Measurements from ENCODE around the gene L3MBTL4. TPM values are rescaled to one million over a fixed set of nuclear protein-coding genes. Genes with fewer than 3 reads are reported as not detected.

The L3MBTL4 gene
- total RNA-seq, 2 experiments from 2014 or later, result 0.13 to 0.17 TPM

- POLR2A ChIA-PET, result no interaction called here
- CTCF ChIA-PET, result no interaction called here
These were observed 404.4 kb downstream of the L3MBTL4 start for GRCh38 chr18:6010284-6010683.

DNA sequence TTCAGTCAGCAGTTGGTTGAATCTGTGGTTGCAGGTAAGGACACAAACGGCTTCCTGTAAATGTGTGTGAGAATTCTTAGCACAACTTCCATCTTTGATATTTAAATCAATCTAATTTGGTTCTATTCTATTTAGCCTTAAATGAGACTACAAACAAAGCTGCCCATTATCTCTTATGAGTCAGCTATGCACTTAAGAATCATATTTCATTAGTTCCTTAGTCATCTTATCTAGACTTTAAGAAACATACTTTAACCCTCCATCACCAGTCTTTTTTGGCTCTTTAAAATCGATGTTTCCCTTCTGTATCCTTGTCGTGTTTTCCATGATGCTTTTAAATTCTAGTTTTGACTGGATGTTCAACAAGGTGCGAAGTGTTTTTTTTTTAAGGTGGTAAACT, 405.0 kb downstream of the L3MBTL4 start:
- POLR2A ChIA-PET, result no interaction called here
- CTCF ChIA-PET, result no interaction called here

- POLR2A ChIA-PET, result no interaction called here
- CTCF ChIA-PET, result no interaction called here
These were observed 410.0 kb downstream of the L3MBTL4 start for GRCh38 chr18:6004683-6005082.

GRCh38 chr18:6004119-6004518, 410.6 kb downstream of the L3MBTL4 start:
- ChIA-PET CTCF (no interaction called here), POLR2A (no interaction called here)

DNA sequence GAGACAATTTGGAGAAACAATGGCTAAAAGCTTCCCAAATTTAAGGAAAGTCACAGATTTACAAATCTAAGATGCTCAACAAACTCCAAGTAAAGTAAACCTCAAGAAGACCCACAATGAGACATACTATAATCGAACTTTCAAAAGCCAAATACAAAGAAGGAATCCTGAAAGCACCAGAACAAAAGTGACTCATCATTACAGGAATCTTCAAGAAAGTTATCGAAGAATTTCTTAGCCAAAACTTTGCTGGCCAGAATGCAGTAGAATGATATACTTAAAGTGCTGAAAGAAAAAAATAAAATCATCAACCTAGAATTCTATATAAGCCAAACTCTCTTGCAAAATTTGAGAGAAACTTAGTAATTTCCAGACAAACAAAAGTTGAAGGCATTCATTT, 412.8 kb downstream of the L3MBTL4 start:
- CTCF ChIA-PET, result no interaction called here
- POLR2A ChIA-PET, result no interaction called here

DNA sequence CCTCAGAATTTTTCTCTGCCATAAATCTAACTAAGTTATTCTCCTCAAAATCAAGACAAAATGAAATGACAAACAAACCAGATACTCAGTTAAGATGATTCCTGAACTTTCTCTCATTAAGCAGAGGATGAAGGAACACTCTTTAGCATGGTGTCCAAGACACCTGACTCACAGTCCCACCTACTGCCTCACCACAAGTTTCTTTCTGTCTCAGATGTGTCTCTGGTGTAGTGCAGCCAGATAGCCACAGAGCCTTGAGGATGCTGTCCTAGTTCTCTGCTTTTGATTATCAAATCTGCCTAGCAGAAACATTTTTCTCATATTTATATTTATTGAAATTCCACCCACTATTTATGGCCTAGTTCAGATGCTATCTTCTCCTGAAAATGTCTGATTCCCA, 415.8 kb downstream of the L3MBTL4 start:
- POLR2A ChIA-PET, result no interaction called here
- CTCF ChIA-PET, result no interaction called here

GRCh38 chr18:5998166-5998881, 416.4 kb downstream of the L3MBTL4 start:
- ChIA-PET POLR2A (no interaction called here), CTCF (no interaction called here)

GRCh38 chr18:5997361-5997760, 417.4 kb downstream of the L3MBTL4 start:
- ChIA-PET POLR2A (no interaction called here), CTCF (no interaction called here)

- ChIA-PET CTCF (no interaction called here), POLR2A (no interaction called here)
These were observed 419.1 kb downstream of the L3MBTL4 start for GRCh38 chr18:5995626-5996025.

- POLR2A ChIA-PET, result no interaction called here
- CTCF ChIA-PET, result no interaction called here
These were observed 420.8 kb downstream of the L3MBTL4 start for GRCh38 chr18:5993938-5994337.

DNA sequence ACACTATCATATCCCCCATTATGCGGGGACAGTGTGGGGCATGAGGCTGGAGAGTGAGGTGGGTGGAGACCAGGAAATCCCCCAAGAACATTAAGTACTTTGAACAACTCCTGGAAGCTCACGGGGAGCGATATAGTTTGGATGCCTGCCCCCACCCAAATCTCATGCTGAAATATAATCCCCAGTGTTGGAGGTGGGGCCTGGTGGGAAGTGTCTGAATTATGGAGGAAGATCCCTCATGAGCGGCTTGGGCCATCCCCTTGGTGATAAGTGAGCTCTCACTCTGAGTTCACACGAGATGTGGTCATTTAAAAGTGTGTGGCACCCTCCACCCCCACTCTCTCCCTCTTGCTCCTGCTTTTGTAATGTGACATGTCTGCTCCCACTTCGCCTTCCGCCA, 422.3 kb downstream of the L3MBTL4 start:
- CTCF ChIA-PET, result no interaction called here

GRCh38 chr18:5987249-5987648, 427.5 kb downstream of the L3MBTL4 start:
- ChIA-PET POLR2A (no interaction called here), CTCF (no interaction called here)

More for the DNA sequence above, 422.3 kb downstream of the L3MBTL4 start:
- POLR2A ChIA-PET, result no interaction called here

DNA sequence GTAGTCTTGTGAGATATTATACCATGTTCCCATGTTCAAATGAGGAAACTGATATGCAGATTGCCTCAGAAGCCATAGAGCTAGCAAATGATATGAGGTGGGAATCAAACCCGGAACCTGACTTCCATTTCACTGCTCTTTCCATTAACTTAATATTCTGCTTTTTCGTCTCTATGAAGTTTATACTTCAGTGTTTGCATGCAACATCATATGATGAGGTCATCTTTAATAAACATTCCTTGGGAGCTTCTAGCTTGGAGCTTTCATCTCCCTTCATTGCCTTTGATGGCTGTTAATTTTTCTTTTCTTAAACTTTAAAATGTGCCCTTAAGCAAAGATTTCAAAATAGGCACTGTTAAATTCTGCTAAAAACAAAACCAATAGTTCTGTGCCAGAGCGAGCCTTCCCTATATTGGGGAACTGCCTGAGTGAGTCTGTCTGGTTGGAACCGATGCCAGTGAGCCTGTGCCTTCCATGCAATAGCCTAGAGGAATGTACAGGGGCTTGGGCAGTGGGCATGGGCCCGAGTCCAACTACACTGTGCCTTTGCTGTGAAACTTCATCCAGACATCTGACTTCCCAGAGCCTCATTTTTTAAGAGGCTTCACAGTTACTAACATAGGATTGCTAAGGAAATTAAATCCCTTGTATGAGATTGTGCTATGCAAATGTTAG, 428.3 kb downstream of the L3MBTL4 start:
- ChIA-PET POLR2A (no interaction called here), CTCF (no interaction called here)

GRCh38 chr18:5984245-5984644, 430.5 kb downstream of the L3MBTL4 start:
- CTCF ChIA-PET, result no interaction called here
- POLR2A ChIA-PET, result no interaction called here

- POLR2A ChIA-PET, result no interaction called here
- CTCF ChIA-PET, result no interaction called here
These were observed 431.2 kb downstream of the L3MBTL4 start for GRCh38 chr18:5983488-5983887.

DNA sequence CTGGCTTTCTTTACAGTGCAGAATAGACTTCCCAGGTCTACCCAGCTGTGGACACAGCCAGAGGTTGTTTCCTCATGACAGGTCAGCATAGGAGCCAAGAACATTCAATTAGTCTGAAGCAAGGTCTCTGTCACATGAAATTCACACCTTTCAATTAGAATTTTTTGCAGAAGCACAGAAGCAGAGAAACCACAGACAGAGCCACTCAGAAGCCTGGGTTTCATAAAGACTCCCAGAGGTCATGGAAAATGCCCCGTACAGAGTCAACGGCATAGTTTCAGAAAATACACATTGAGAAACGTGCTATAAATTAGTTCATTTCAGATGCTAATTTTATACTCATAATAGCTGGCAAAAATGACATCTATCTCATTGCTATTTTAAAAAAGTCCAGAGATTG, 432.4 kb downstream of the L3MBTL4 start:
- ChIA-PET POLR2A (no interaction called here), CTCF (no interaction called here)

- CTCF ChIA-PET, result no interaction called here
- POLR2A ChIA-PET, result no interaction called here
These were observed 434.0 kb downstream of the L3MBTL4 start for GRCh38 chr18:5980721-5981120.

DNA sequence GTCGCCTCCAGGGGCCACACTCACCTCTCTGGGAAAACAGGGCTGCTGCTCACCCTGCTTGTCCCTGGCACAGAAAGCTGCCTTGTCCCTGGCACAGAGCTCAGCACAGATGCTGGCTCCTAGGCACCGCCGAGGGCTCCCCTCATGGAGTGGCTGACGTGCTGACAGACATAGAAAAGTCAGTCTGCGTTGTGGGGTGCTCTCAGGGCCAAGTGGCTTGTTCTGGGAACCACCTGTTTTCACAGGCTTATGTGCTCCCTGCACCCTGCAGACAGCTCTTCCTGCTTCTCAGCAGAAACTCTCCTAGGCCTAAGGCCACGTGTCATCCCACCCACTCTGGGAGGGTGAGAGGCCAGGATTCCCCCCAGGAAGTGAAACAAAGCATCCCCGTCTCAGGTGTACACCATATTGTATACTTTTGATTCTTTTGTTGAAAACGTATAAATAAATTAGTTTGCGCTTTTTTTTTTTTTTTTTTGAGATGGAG, 434.7 kb downstream of the L3MBTL4 start:
- CTCF ChIA-PET, result no interaction called here

GRCh38 chr18:5979176-5979888, 435.4 kb downstream of the L3MBTL4 start:
- ChIA-PET POLR2A (no interaction called here), CTCF (no interaction called here)

More for the DNA sequence above, 434.7 kb downstream of the L3MBTL4 start:
- POLR2A ChIA-PET, result no interaction called here

DNA sequence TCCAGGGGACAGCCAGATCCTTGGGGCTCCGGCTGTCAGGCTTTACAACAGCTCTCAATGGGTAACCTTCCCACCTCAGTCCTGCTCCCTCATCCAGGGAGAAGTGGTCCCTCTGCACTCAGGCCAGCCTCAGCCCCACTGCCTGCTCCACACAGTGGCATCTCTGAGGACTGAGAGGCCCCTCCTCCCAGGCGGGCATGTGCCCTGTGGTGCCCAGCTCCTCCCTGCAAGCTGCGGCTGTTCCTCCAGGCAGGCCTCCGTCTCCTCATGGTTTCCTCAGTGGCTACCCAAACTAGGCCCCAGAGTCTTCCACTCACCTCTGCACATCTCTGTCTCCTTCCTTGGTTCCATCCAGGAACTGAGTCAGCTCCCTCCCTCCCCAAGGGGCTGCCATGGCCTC, 437.7 kb downstream of the L3MBTL4 start:
- ChIA-PET CTCF (no interaction called here), POLR2A (no interaction called here)

Data from activated CD8-positive, alpha-beta memory T cell treated with anti-CD3 and anti-CD28 coated beads for 36 hours (primary cell).